Breast epithelium (tissue), 4 donors: ENCODE measurements around the gene CCDC77. TPM values are rescaled to one million over a fixed set of nuclear protein-coding genes. Genes with fewer than 3 reads are reported as not detected.
A peak's percentile ranks its signal among the peaks of the same experiment; 100 is the strongest.

ENCODE experiments used
- DNase-seq, 2 donors: peaks; one replicate each; pipeline ENCODE4 v3.0.0-alpha.2; 2019; ENCODE audit warnings: low spot score in 2 of 2
- H3K27ac ChIP-seq, 2 donors: fragments of 200-600 bp; sonication (generic) in 1 of 2; one replicate each; pipeline ENCODE4 v1.5.1; 2016 to 2019; ENCODE audit warnings: mild to moderate bottlenecking in 1 of 2
- H3K27me3 ChIP-seq, 2 donors: fragments of 200-600 bp; sonication (generic) in 1 of 2; one replicate each; pipeline versions ENCODE4 v1.5.1 to v1.6.0; 2017 to 2019; ENCODE audit warnings: control low read depth in 1 of 2, mild to moderate bottlenecking in 1 of 2
- H3K36me3 ChIP-seq: fragments of 200-600 bp; one replicate; pipeline ENCODE4 v1.5.1; 2019
- H3K4me1 ChIP-seq, 2 donors: fragments of 200-600 bp; sonication (generic); one replicate each; pipeline ENCODE4 v1.5.1; 2016 to 2019; ENCODE audit warnings: control low read depth in 1 of 2
- H3K4me3 ChIP-seq, 3 donors: fragments of 200-600 bp; sonication (generic); 1 replicate in 2 of 3; 2 replicates in 1 of 3; pipeline ENCODE4 v1.5.1; 2016 to 2019; ENCODE audit warnings: mild to moderate bottlenecking in 3 of 3, moderate library complexity in 2 of 3
- H3K9me3 ChIP-seq, 2 donors: fragments of 200-600 bp; sonication (generic) in 1 of 2; one replicate each; pipeline ENCODE4 v1.5.1; 2016 to 2019; ENCODE audit warnings: control low read depth in 1 of 2
- POLR2A ChIP-seq: fragments of 450-650 bp; IDR thresholded peaks from one replicate; pipeline ENCODE4 v1.6.1; 2016; ENCODE audit warnings: antibody characterized with exemption, mild to moderate bottlenecking, moderate library complexity
- POLR2AphosphoS5 ChIP-seq, 3 donors: sonication (generic); formaldehyde crosslinking; IDR thresholded peaks; one replicate each; pipeline ENCODE4 v1.6.1; 2017; ENCODE audit warnings: antibody characterized with exemption in 3 of 3
- intact Hi-C: fragments of 100-400 bp; cut with DNase I; formaldehyde crosslinking; loops from one replicate; pipeline ENCODE4 v1.15.1; 2023; ENCODE audit warnings: low total_unique reads
- total RNA-seq, 3 donors: library from RNA; depleted of rRNA; stranded (reverse); fragments of >200 nt; gene quantifications; one replicate each; pipeline ENCODE4 v1.1.0, GENCODE V29; 2016
- TF ChIP-seq, protein P1 (sequence below), 3 donors: fragments of 450-650 bp; IDR thresholded peaks; one replicate each; pipeline ENCODE4 v1.5.1; 2016 to 2017; ENCODE audit warnings: antibody characterized with exemption in 3 of 3, mild to moderate bottlenecking in 3 of 3, moderate library complexity in 3 of 3

Gene CCDC77
- total RNA-seq, 3 donors from 2014 or later, result 5.6 to 8.9 (median 7.5) TPM

DNA sequence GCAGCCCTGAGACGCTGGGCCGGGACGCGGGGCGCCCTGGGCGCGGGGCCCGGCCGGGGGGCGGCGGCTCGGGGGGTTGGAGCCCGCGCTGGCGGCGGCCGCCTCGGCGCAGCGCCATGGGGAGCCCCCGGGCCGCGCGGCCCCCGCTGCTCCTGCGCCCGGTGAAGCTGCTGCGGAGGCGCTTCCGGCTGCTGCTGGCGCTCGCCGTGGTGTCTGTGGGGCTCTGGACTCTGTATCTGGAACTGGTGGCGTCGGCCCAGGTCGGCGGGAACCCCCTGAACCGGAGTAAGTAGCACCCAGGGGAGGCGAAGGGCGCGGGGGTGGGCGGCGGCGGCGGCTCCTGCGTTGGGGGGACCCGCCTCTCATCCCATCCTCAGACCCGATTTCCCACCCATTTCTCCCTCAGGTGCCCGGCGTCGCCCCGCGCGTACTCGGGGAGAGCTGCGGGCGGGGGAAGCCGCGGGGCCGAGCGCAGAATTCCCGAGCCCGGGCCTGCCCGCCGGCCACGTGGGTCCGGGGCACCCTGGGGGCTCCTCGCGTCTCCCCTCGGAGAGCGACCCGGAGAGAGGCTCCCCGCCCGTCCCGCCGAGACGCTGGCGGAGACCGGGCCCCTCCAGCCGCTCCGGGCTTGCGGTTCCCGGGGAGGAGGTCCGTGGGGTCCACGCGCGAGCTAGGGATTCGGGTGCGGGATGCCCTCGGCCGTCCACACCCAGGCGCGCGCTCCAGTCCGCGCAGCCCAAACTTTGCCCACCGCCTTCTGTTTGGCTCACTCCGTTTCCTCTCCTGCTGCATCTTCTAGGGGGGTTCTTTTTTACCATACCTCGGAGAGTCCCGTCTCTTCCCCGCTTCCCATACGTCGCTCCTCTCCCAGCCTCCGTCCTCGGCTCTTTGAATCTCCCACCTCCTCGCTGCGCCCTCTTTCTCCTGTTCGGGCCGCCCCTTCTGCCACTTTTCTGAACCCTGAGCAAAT lies 59.1 kb downstream of the CCDC77 start:
- H3K36me3 ChIP-seq, result no peaks in the 10 kb centered on the region
- DNase-seq, result no peak
- peak overlapping the region in 1 of 2 donors; percentile 25 for H3K27ac ChIP-seq
- H3K4me3 ChIP-seq, result peak overlapping the region; percentile 46 to 83 (median 70)
- H3K4me1 ChIP-seq, result no peaks in the 10 kb centered on the region
- TF ChIP-seq POLR2A, result no peak
- no peak for TF ChIP-seq POLR2AphosphoS5 (IDR thresholded peaks at IDR 0.05)
- TF ChIP-seq, protein P1, sequence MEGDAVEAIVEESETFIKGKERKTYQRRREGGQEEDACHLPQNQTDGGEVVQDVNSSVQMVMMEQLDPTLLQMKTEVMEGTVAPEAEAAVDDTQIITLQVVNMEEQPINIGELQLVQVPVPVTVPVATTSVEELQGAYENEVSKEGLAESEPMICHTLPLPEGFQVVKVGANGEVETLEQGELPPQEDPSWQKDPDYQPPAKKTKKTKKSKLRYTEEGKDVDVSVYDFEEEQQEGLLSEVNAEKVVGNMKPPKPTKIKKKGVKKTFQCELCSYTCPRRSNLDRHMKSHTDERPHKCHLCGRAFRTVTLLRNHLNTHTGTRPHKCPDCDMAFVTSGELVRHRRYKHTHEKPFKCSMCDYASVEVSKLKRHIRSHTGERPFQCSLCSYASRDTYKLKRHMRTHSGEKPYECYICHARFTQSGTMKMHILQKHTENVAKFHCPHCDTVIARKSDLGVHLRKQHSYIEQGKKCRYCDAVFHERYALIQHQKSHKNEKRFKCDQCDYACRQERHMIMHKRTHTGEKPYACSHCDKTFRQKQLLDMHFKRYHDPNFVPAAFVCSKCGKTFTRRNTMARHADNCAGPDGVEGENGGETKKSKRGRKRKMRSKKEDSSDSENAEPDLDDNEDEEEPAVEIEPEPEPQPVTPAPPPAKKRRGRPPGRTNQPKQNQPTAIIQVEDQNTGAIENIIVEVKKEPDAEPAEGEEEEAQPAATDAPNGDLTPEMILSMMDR (IDR thresholded peaks at IDR 0.05), result no peak
- H3K9me3 ChIP-seq, result no peaks in the 10 kb centered on the region
- intact Hi-C loops, result no loop called here
- H3K27me3 ChIP-seq, result no peaks in the 10 kb centered on the region

DNA sequence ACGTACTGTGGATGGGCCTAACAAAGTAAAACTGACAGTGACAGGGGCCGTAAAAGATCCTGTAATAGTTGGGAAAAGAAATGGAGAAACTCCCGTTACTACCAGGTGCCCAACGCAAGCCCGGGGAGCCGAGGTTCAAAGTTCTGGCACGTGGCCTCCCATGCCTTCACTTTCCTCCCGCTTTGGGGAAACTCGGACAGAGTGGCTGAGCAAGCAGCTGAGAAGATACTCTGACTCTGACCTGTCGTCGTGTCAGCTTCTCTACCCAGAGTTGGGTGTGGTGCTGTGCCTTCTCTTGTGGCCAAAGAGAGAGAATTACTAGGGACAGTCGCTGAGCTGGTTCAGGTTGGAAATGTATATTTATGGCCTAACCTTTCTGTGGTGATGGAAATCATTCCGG lies 60.0 kb downstream of the CCDC77 start:
- DNase-seq, result no peak
- no peak overlapping the region for H3K4me3 ChIP-seq

DNA sequence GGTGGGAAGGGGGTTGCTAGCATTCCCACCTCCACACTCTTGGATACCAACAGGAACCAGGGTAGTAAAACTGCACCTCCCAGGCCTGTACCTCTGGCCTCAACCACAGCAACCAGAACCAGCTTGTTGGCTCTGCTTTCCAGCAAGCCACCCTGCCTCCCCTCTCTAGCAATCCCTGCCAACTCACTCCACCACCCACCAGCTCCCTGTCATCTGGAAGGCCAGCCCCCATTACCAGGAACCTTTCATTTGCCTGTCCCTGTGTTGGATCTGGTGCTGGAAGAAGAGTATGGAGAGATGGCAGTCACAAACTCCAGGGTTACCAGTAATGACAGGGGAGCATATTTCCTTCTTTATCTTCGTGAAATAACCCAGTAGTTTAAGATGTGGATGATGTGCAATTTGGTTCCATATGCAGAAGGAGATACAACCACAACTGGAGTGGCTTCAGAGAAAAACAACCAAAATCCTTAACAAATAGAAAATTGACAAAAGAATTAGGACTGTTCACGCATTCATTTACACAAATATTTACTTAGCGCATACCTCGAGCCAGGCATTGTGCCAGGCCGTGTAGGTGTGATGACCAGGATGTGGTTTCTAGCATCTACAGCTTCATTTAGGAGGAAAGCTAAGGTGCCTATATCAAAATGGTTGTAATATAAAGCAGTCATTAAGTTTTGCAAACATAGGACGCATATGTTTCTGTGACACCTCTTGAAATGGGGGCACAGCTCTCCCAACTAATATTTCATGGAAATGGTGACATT lies 61.7 kb downstream of the CCDC77 start:
- no peaks in the 10 kb centered on the region for H3K27me3 ChIP-seq
- TF ChIP-seq, protein P1 (IDR thresholded peaks at IDR 0.05), result no peak
- TF ChIP-seq POLR2A (no peak), POLR2AphosphoS5 (IDR thresholded peaks at IDR 0.05) (no peak)
- DNase-seq, result no peak
- no peak overlapping the region for H3K27ac ChIP-seq
- H3K9me3 ChIP-seq, result no peaks in the 10 kb centered on the region
- H3K4me3 ChIP-seq, result no peak overlapping the region
- intact Hi-C loops, result no loop called here
- H3K36me3 ChIP-seq, result no peaks in the 10 kb centered on the region
- no peaks in the 10 kb centered on the region for H3K4me1 ChIP-seq

More for the DNA sequence above, 60.0 kb downstream of the CCDC77 start:
- Histone ChIP-seq H3K27ac (no peak overlapping the region), H3K27me3 (no peaks in the 10 kb centered on the region), H3K9me3 (no peaks in the 10 kb centered on the region), H3K4me1 (no peaks in the 10 kb centered on the region), H3K36me3 (no peaks in the 10 kb centered on the region)
- TF ChIP-seq POLR2AphosphoS5 (IDR thresholded peaks at IDR 0.05), result no peak
- no peak for TF ChIP-seq POLR2A
- TF ChIP-seq, protein P1 (IDR thresholded peaks at IDR 0.05), result no peak
- intact Hi-C loops, result no loop called here

DNA sequence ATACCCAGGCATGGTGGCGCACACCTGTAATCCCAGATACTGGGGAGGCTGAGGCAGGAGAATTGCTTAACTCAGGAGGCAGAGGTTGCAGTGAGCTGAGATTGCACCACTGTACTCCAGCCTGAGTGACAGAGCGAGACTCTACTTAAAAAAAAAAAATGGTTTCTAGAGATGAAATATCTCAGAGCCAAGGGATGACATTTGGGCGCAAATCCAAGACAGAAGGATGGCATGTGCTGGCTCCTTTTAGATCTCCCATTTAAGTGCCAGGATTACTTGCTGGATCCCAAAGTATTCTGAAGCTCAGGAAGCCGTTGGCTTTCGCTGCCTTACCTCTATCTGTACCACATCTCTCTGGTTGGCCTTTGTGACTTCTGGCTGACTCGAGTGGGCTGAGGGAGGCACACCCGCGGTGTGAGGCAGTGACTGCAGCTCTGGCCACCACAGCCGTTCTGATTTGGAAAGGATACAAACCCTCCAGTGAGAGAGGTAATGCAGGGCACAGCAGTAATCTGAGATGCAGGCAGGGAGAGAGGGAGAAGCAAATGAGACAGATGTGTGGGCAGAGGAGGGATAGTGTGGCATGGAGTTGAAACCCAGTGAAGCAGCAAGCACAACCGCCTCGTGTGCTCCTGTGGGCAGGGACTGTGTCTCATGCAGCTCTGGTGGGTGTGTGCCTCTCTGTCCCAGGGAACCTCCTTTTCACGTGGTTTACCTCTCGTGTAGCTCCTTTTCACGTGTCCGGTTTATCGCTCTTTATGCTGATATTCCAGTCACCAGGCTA lies 63.2 kb downstream of the CCDC77 start:
- H3K36me3 ChIP-seq, result no peaks in the 10 kb centered on the region
- intact Hi-C loops, result no loop called here
- H3K27ac ChIP-seq, result no peak overlapping the region
- H3K27me3 ChIP-seq, result no peaks in the 10 kb centered on the region
- H3K9me3 ChIP-seq, result no peaks in the 10 kb centered on the region
- H3K4me3 ChIP-seq, result no peak overlapping the region
- TF ChIP-seq POLR2A (no peak), POLR2AphosphoS5 (IDR thresholded peaks at IDR 0.05) (no peak)
- TF ChIP-seq, protein P1 (IDR thresholded peaks at IDR 0.05), result no peak
- no peak for DNase-seq
- no peaks in the 10 kb centered on the region for H3K4me1 ChIP-seq
